ENCODE measurements around the gene SOBP.

SOBP gene, protein sequence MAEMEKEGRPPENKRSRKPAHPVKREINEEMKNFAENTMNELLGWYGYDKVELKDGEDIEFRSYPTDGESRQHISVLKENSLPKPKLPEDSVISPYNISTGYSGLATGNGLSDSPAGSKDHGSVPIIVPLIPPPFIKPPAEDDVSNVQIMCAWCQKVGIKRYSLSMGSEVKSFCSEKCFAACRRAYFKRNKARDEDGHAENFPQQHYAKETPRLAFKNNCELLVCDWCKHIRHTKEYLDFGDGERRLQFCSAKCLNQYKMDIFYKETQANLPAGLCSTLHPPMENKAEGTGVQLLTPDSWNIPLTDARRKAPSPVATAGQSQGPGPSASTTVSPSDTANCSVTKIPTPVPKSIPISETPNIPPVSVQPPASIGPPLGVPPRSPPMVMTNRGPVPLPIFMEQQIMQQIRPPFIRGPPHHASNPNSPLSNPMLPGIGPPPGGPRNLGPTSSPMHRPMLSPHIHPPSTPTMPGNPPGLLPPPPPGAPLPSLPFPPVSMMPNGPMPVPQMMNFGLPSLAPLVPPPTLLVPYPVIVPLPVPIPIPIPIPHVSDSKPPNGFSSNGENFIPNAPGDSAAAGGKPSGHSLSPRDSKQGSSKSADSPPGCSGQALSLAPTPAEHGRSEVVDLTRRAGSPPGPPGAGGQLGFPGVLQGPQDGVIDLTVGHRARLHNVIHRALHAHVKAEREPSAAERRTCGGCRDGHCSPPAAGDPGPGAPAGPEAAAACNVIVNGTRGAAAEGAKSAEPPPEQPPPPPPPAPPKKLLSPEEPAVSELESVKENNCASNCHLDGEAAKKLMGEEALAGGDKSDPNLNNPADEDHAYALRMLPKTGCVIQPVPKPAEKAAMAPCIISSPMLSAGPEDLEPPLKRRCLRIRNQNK

DNA sequence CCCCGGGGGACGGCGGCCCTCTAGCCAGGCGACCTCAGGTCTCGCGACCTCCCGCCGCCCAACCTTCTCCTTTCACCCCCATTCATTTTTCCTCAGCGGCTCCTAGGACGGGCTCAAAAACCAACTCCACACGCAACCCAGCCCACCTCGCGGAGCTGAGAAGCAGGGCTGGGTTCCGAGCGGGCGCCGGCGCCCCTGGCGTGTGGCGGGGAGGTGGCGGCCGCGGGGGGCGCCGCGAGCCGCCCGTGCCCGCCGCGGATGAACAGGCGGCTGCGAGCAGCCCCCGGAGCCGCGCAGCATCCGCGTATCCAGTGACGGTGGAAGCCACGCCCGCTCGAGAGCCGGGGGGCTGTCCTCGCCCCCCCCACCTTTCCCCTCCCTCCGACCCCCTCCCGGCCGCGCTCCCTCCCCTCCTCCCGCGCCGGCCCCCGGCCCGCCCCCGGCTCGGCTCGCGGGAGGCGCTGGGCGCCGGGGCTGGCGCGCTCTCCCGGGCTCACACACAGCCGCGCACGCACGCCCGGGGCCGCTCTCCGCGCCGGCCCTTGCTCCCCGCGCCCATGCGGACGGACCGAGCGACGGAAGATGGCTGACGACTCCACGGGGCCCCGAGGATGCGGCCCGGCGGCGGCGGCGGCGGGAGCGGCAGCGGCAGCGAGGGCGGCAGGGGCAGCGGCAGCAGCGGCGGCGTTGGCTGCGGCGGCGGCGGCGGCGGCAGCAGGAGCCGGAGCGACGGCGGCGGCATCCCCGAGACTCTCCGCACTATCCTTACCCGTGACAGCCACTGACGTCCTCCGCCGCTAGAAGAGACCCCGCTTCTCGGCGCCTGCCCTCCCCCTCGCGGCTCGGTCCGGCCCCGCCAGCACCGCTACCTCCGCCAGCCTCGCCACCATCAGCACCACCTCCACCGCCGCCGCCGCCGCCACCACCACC is at the start of gene SOBP:
SOBP (plus strand) TSS at position 482 of the 930 bp plus-strand sequence. CDS start 500 bp downstream, outside the sequence.
- H3K4me3 ChIP-seq (ENCODE audit: low read depth, low read length) = peak within 1 kb of the TSS; percentile 63
- peak; percentile 29 for DNase-seq (ENCODE audit: low read depth, low spot score)
- in situ Hi-C loops (cut with HindIII; ENCODE audit: low sequenced_read_pairs) = no loop called here
- TF ChIP-seq, protein P1, sequence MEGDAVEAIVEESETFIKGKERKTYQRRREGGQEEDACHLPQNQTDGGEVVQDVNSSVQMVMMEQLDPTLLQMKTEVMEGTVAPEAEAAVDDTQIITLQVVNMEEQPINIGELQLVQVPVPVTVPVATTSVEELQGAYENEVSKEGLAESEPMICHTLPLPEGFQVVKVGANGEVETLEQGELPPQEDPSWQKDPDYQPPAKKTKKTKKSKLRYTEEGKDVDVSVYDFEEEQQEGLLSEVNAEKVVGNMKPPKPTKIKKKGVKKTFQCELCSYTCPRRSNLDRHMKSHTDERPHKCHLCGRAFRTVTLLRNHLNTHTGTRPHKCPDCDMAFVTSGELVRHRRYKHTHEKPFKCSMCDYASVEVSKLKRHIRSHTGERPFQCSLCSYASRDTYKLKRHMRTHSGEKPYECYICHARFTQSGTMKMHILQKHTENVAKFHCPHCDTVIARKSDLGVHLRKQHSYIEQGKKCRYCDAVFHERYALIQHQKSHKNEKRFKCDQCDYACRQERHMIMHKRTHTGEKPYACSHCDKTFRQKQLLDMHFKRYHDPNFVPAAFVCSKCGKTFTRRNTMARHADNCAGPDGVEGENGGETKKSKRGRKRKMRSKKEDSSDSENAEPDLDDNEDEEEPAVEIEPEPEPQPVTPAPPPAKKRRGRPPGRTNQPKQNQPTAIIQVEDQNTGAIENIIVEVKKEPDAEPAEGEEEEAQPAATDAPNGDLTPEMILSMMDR (IDR thresholded peaks at IDR 0.05; ENCODE audit: low read depth, low read length) = no peak

DNA sequence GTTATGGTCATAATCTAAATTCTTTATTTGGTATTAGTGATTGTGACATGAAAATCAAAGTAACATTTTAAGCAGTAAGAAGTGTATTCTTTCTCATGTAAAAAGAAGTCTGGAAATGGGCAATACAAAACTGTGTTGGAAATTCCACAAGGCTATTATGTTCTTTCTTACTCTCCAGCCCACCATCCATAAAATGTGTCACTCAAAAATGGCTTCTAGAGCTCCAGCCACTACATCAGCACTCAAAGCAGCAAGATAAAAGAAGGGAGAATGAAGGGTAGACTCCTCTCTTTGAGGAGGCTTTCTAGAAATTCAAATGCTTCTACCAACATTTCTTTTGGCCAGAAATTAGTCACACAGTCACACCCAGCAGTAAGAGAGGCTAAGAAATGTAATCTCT is 49.0 kb upstream of the SOBP start:
- in situ Hi-C loops (cut with HindIII; ENCODE audit: low sequenced_read_pairs) = no loop called here
- no peak overlapping the region for H3K4me3 ChIP-seq (ENCODE audit: low read depth, low read length)
- TF ChIP-seq, protein P1 (IDR thresholded peaks at IDR 0.05; ENCODE audit: low read depth, low read length) = no peak
- DNase-seq (ENCODE audit: low read depth, low spot score) = no peak

DNA sequence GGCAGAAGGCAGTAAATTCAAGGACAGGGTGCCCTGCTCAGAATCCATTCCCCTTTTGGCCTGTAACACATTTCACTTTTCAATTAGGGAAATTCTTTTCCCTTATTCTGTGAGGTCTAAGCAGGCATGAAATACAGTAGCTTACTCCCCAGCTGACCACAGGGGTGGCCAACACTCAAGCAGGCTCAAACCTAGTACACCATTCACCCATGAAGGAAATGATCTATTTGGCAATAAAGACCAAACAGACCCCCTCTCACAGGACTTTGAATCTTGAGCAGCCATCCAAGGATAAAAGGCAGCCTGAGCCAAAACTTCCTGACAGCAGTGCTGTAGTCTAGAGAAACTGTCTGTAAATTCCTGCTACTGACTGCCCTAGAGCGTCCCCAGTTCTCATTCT is 48.2 kb upstream of the SOBP start:
- in situ Hi-C loops (cut with HindIII; ENCODE audit: low sequenced_read_pairs) = no loop called here
- no peak overlapping the region for H3K4me3 ChIP-seq (ENCODE audit: low read depth, low read length)
- TF ChIP-seq, protein P1 (IDR thresholded peaks at IDR 0.05; ENCODE audit: low read depth, low read length) = no peak
- no peak for DNase-seq (ENCODE audit: low read depth, low spot score)

DNA sequence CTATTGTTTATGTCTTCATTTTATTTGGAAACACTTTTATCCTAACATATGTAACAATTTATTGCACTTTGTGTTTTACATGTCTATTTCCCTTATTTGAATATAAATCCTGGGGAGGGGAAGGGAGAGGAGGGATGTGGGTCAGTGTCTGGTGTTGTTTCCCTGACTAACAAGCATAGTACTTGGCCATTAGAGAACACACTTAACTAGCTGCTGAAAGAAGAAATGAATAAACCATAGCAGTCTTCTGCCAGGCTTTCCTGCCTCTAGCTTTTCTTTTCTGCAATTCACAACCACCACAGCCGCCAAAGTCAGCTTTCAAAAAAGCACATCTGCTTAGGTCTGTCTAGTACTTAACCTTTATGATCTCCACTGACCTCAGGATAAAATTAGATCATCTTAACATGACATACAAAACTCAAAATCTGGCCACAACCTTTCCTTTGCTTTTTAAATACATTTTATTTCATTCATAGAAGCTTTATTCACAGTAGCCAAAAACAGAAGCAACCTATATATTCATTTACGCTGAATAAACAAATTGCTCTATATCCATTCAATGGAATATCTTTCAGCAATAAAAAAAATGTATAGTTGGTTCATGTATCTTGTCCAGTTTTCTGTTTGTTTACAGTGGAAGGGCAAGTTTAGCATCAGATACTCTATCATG is 46.8 kb upstream of the SOBP start:
- no peak for DNase-seq (ENCODE audit: low read depth, low spot score)
- in situ Hi-C loops (cut with HindIII; ENCODE audit: low sequenced_read_pairs) = no loop called here
- H3K4me3 ChIP-seq (ENCODE audit: low read depth, low read length) = no peak overlapping the region
- TF ChIP-seq, protein P1 (IDR thresholded peaks at IDR 0.05; ENCODE audit: low read depth, low read length) = no peak

DNA sequence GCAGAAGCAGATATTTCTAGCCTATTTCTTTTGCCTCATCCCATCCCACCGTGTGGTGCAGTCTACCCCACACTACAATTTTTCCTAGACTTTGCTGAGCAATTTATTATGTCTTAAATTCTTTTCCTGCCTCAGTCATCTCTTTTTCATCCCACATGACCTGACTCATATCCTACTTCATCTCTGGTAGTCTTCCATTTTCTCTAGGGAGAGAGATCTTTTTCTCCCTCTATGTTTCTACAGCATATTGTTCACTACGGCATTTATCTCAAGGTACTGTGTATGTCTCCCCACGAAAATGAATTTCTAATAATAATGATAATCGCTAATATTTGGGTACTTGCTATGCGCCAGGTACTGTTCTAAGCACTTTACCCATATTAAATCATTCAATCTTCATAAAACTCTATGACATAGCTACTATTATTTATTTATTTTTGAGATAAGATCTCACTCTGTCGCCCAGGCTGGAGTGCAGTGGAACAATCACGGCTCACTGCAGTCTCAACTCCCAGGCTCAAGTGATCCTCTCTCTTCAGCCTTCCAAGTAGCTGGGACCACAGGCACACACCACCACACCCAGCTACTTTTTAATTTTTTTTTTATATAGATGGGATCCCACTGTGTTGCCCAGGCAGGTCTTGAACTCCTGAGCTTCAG is 46.2 kb upstream of the SOBP start:
- TF ChIP-seq, protein P1 (IDR thresholded peaks at IDR 0.05; ENCODE audit: low read depth, low read length) = no peak
- no peak overlapping the region for H3K4me3 ChIP-seq (ENCODE audit: low read depth, low read length)
- DNase-seq (ENCODE audit: low read depth, low spot score) = peak; percentile 8
- in situ Hi-C loops (cut with HindIII; ENCODE audit: low sequenced_read_pairs) = no loop called here

Data from astrocyte of the spinal cord (primary cell).